Measurements from ENCODE around the gene SFSWAP. TPM values are rescaled to one million over a fixed set of nuclear protein-coding genes. Genes with fewer than 3 reads are reported as not detected.

The SFSWAP gene
- 17.3 and 20.2 TPM in 2 replicates for total RNA-seq (ENCODE audit: low replicate concordance)

DNA sequence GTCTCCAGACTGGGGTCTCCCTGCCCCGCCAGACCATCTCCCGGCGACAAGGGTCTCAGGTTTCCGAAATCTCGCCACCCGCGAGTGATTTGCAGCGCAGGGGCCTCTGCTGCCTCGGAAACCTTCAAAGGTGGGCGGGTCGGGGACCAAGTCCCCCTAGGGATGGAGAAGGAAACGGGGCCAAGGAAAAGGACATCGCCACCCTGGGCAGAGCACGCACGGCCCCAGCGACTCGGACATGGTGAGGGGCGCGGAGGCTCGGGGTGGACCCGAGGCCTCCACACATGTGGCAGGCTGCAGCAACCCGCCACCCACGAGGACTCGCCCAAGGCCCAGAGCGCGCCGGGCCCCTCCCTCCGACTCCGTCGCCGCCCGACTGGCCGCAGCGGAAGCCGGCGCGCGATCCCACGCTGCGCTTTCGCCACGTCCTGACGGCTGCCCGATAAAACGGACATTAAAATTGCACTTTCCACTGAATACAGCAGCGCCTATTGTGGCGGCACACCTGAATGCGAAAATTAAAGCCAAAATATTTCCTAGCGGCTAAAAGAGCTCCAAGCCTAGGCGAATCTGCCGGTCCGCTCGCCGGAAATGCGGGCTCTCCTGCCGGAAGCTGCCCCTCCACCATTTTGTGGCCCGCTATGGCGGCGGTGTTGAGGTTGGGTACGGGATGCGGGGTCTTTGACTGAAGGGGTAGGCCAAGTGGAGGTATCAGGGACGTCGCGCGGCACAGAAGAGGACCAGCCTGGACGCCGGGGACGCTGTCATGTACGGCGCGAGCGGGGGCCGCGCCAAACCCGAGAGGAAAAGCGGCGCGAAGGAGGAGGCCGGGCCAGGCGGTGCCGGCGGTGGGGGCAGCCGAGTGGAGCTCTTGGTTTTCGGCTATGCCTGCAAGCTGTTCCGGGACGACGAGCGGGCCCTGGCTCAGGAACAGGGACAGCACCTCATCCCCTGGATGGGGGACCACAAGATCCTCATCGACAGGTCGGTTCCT is at the start of gene SFSWAP:
SFSWAP (plus strand) TSS at position 627 of the 994 bp plus-strand sequence; CDS start at position 767, 140 bp downstream.

DNA sequence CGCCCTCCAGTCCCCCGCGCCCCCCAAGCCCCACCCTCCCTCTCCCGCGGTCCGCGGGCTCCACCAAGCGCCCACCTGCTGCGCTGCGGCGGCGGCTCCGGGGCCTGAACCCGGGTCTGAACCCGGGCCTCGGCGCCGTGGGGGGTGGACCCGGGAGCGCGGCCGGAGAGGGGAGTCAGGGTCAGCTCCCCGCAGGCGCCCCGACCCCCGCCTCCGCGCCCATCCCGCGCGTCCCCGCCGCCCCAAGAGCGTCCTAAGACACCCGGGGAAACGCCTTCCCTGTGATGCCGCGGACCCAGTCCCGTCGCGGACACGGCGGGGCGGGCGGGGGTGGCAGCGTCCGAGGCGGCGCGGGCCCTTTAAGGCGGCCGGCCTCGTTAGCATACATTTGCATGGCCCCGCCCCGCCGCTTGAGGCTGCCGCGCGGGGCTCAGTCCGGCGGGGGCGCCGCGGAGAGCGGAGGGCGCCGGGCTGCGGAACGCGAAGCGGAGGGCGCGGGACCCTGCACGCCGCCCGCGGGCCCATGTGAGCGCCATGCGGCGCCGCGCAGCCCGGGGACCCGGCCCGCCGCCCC is 117.2 kb downstream of the SFSWAP start, which contains the start of gene MMP17:
MMP17 (plus strand) TSS at position 433 of the 574 bp plus-strand sequence; CDS start at position 535, 102 bp downstream.

Other genes starting within 250 kb of the SFSWAP start
- gene MMP17, start 117.3 kb downstream of the SFSWAP start, total RNA-seq (ENCODE audit: low replicate concordance), result 9.1 and 9.5 TPM in 2 replicates
- 4.0 and 9.0 TPM in 2 replicates for gene ULK1, start 183.5 kb downstream of the SFSWAP start, total RNA-seq (ENCODE audit: low replicate concordance)
- 8.0 and 10.6 TPM in 2 replicates for gene PUS1, start 218.2 kb downstream of the SFSWAP start, total RNA-seq (ENCODE audit: low replicate concordance)
- gene EP400, start 238.9 kb downstream of the SFSWAP start, total RNA-seq (ENCODE audit: low replicate concordance), result 5.3 and 6.2 TPM in 2 replicates

Measured in smooth muscle cell of the coronary artery (primary cell).